Measurements from ENCODE around the gene AOX1. TPM values are rescaled to one million over a fixed set of nuclear protein-coding genes. Genes with fewer than 3 reads are reported as not detected.
A peak's percentile ranks its signal among the peaks of the same experiment; 100 is the strongest.
"Not testable (repeated sequence)": the region's sequence is repeated elsewhere in the genome, so short reads cannot be mapped to it uniquely, and the experiment has no call there.

Gene AOX1
- 100 to 1,000 TPM in 3 of 4 donors, 10 to 100 TPM in 1; 87.3 to 221 (median 135) TPM for total RNA-seq

DNA sequence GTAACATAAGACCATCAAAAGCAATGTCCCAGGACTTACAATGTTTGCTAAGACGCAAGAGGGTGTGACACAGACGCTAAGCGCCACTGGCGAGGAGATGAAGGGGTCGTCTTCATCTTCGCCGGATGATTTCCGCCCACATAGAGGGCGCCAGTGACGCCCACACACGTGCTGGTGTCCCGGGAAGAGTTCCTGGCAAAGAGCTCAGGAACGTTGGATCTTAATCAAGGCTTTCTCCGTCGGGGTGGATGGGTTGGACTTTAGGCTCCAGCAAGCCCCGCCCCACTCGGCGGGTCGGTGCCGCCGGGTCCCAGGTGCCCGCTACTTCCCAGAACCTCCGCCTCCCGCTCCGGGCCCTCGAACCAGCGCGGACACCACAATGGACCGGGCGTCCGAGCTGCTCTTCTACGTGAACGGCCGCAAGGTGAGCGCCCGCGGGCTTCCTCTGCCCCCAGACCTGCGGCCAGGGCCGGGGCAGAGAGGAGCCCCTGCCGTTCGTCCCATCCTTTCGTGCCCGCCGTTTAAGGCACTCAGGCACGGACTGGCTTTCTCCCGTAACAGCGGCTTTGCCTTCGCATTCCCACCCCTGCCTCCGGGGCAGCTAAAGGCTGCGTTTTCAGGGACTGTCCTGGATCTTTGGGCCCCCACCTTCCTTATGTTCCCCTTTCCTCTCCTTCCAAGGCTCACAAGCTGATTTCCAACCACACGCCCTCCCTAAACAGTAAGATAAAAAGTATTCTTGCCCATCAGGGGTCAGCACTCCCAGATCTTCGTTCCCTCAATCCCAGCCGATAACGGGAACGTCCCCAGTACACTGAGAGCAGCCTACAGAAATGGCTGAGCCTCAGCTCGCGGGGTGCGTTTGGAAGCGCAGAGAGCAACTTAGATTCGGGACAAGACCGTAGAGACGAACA is at the start of gene AOX1:
AOX1 (plus strand) TSS at position 285 of the 914 bp plus-strand sequence; CDS start at position 380, 95 bp downstream.
- Histone ChIP-seq H3K27ac (peak within 1 kb of the TSS; percentile 76 to 88 (median 82)), H3K36me3 (no peaks in the 10 kb centered on the region), H3K4me3 (peak within 1 kb of the TSS; percentile 47 to 59 (median 56)), H3K4me1 (peaks cover 0 to 17% (median 0%) of the 10 kb centered on the region in 4 donors), H3K9me3 (no peaks in the 10 kb centered on the region), H3K27me3 (no peaks in the 10 kb centered on the region)
- no peak for TF ChIP-seq CTCF (IDR thresholded peaks at IDR 0.05)
- TF ChIP-seq EP300 (IDR thresholded peaks at IDR 0.05): peak in 1 of 2 donors; percentile 74
- peak in 1 of 2 donors; percentile 60 for TF ChIP-seq POLR2A (IDR thresholded peaks at IDR 0.05)
- 4% methylated on average over 39 to 57 of the region's 62 CpGs for WGBS, 2 donors
- DNase-seq (ENCODE audit: low spot score in 2 of 2): peak; percentile 59 to 78

GRCh38 chr2:200538139-200538538 is 47.7 kb upstream of the AOX1 start:
- DNase-seq (ENCODE audit: low spot score in 2 of 2): no peak
- TF ChIP-seq POLR2A (IDR thresholded peaks at IDR 0.05): no peak
- no peak for TF ChIP-seq CTCF (IDR thresholded peaks at IDR 0.05)
- TF ChIP-seq EP300 (IDR thresholded peaks at IDR 0.05): no peak
- Histone ChIP-seq H3K27ac (no peak overlapping the region), H3K4me1 (no peaks in the 10 kb centered on the region), H3K9me3 (no peaks in the 10 kb centered on the region), H3K36me3 (peaks cover 0 to 15% (median 0%) of the 10 kb centered on the region in 3 donors), H3K4me3 (no peak overlapping the region), H3K27me3 (no peaks in the 10 kb centered on the region)
- WGBS, 2 donors: 92 to 97% methylated on average over 1 of the region's 1 CpG

GRCh38 chr2:200540793-200541192 is 45.0 kb upstream of the AOX1 start:
- no peaks in the 10 kb centered on the region for H3K9me3 ChIP-seq
- no peak overlapping the region for H3K4me3 ChIP-seq
- H3K36me3 ChIP-seq: peaks cover 0 to 22% (median 0%) of the 10 kb centered on the region in 3 donors
- H3K4me1 ChIP-seq: no peaks in the 10 kb centered on the region
- TF ChIP-seq CTCF (IDR thresholded peaks at IDR 0.05) (no peak), POLR2A (IDR thresholded peaks at IDR 0.05) (no peak), EP300 (IDR thresholded peaks at IDR 0.05) (no peak)
- no peak overlapping the region for H3K27ac ChIP-seq
- no peak for DNase-seq (ENCODE audit: low spot score in 2 of 2)
- no peaks in the 10 kb centered on the region for H3K27me3 ChIP-seq

GRCh38 chr2:200566596-200566995 is 19.2 kb upstream of the AOX1 start:
- WGBS, 2 donors: 91 to 98% methylated on average over 9 to 12 of the region's 12 CpGs
- H3K9me3 ChIP-seq; H3K4me3 ChIP-seq; DNase-seq (ENCODE audit: low spot score in 2 of 2); H3K36me3 ChIP-seq; H3K4me1 ChIP-seq; H3K27ac ChIP-seq; H3K27me3 ChIP-seq: not testable (repeated sequence)

- no peaks in the 10 kb centered on the region for H3K27me3 ChIP-seq
- peaks cover 0 to 4% (median 0%) of the 10 kb centered on the region in 3 donors for H3K36me3 ChIP-seq
- H3K27ac ChIP-seq: no peak overlapping the region
- peaks cover 0 to 5% (median 0%) of the 10 kb centered on the region in 4 donors for H3K9me3 ChIP-seq
- no peaks in the 10 kb centered on the region for H3K4me1 ChIP-seq
- WGBS, 2 donors: 95 to 98% methylated on average over 3 of the region's 3 CpGs
- TF ChIP-seq CTCF (IDR thresholded peaks at IDR 0.05) (no peak), POLR2A (IDR thresholded peaks at IDR 0.05) (no peak), EP300 (IDR thresholded peaks at IDR 0.05) (no peak)
- H3K4me3 ChIP-seq: no peak overlapping the region
- DNase-seq (ENCODE audit: low spot score in 2 of 2): no peak
Measured at GRCh38 chr2:200567932-200568331, 17.9 kb upstream of the AOX1 start.
